Naive thymus-derived CD4-positive, alpha-beta T cell (primary cell): ENCODE measurements around the gene MTX1. TPM values are rescaled to one million over a fixed set of nuclear protein-coding genes. Genes with fewer than 3 reads are reported as not detected.

Experiments used
- ATAC-seq: fragments of 150-1000 bp; cut with Tn5 transposase; 2 replicates; pipeline ENCODE4 v1.10.0; 2021; ENCODE audit warnings: mild to moderate bottlenecking, moderate library complexity
- CTCF ChIA-PET: fragments of 350-600 bp; sonication (Branson Sonifier 250); formaldehyde crosslinking; loops from one replicate; lab custom pipeline; 2021; ENCODE audit warnings: antibody characterized with exemption; lab: Charles Lee
- POLR2A ChIA-PET: fragments of 350-600 bp; sonication (Branson Sonifier 250); formaldehyde crosslinking; loops from one replicate; lab custom pipeline; 2021; ENCODE audit warnings: antibody characterized with exemption, inconsistent platforms; lab: Charles Lee
- DNase-seq, 9 donors: peaks; one replicate each; pipeline versions ENCODE4 v3.0.0 to v3.0.0-alpha.2; 2020 to 2022; ENCODE audit warnings: mixed read lengths in 1 of 9
- H3K27ac ChIP-seq: one replicate; pipeline ENCODE4 v1.7.0; 2013; ENCODE audit warnings: mild to moderate bottlenecking, low read depth, low read length, moderate library complexity
- H3K27me3 ChIP-seq, 2 donors: one replicate each; pipeline ENCODE4 v1.7.0; 2013; ENCODE audit warnings: low read length in 2 of 2, mild to moderate bottlenecking in 2 of 2, moderate library complexity in 2 of 2; ENCODE audit not compliant: control insufficient read depth in 2 of 2, insufficient read depth in 2 of 2
- H3K36me3 ChIP-seq, 3 experiments: 1 replicate in 2 of 3; 2 replicates in 1 of 3; pipeline ENCODE4 v1.7.0; 2013; ENCODE audit warnings: low read length in 3 of 3, mild to moderate bottlenecking in 3 of 3, moderate library complexity in 1 of 3; ENCODE audit not compliant: insufficient read depth in 3 of 3, control insufficient read depth in 2 of 3
- H3K4me1 ChIP-seq, 2 donors: one replicate each; pipeline ENCODE4 v1.7.0; 2013; ENCODE audit warnings: low read length in 2 of 2, mild to moderate bottlenecking in 2 of 2, moderate library complexity in 1 of 2; ENCODE audit not compliant: control insufficient read depth in 2 of 2, insufficient read depth in 2 of 2
- H3K4me3 ChIP-seq: 2 replicates; pipeline ENCODE4 v1.7.0; 2013; ENCODE audit warnings: mild to moderate bottlenecking, low read length
- H3K9me3 ChIP-seq, 3 experiments: 1 replicate in 2 of 3; 2 replicates in 1 of 3; pipeline ENCODE4 v1.7.0; 2013; ENCODE audit warnings: low read length in 3 of 3; ENCODE audit not compliant: control insufficient read depth in 2 of 3
- H3K27ac Mint-ChIP-seq, 9 donors: one replicate each; pipeline ENCODE4 v1.8.0; 2020 to 2022; ENCODE audit warnings: mixed read lengths in 9 of 9, mild to moderate bottlenecking in 8 of 9, moderate library complexity in 5 of 9, inconsistent platforms in 2 of 9
- H3K27me3 Mint-ChIP-seq, 5 donors: one replicate each; pipeline ENCODE4 v1.8.0; 2021 to 2022; ENCODE audit warnings: mixed read lengths in 5 of 5, mild to moderate bottlenecking in 1 of 5
- H3K36me3 Mint-ChIP-seq, 5 donors: one replicate each; pipeline ENCODE4 v1.8.0; 2020 to 2022; ENCODE audit warnings: mixed read lengths in 5 of 5, mild to moderate bottlenecking in 3 of 5, inconsistent platforms in 1 of 5
- H3K4me1 Mint-ChIP-seq, 7 donors: one replicate each; pipeline ENCODE4 v1.8.0; 2020 to 2022; ENCODE audit warnings: mixed read lengths in 7 of 7, mild to moderate bottlenecking in 3 of 7, inconsistent platforms in 1 of 7
- H3K4me3 Mint-ChIP-seq, 10 donors: one replicate each; pipeline ENCODE4 v1.8.0; 2020 to 2022; ENCODE audit warnings: mild to moderate bottlenecking in 10 of 10, mixed read lengths in 10 of 10, moderate library complexity in 6 of 10, inconsistent platforms in 2 of 10
- H3K9me3 Mint-ChIP-seq, 11 donors: one replicate each; pipeline ENCODE4 v1.8.0; 2020 to 2022; ENCODE audit warnings: mixed read lengths in 11 of 11, mild to moderate bottlenecking in 4 of 11, inconsistent platforms in 1 of 11, moderate library complexity in 1 of 11
- intact Hi-C, 2 donors: fragments of 100-400 bp; cut with micrococcal nuclease; formaldehyde crosslinking; loops; one replicate each; pipeline ENCODE4 v1.15.1; 2023
- polyA plus RNA-seq, 2 donors: library from polyadenylated mRNA; unstranded; fragments of 300-500 nt; fragmentation: Illumina TruSeq; gene quantifications; one replicate each; pipeline ENCODE4 v1.2.3, GENCODE V29; 2021
- total RNA-seq, 6 experiments: library from RNA in 5 of 6; stranded (reverse) in 5 of 6; gene quantifications; 1 replicate in 5 of 6; 2 replicates in 1 of 6; pipeline ENCODE4 v1.2.3 and lab custom pipeline; 2021 to 2026

MTX1 gene
- total and polyA plus RNA-seq, 7 experiments from 2014 or later = 19.5 to 49.9 (median 28.9) TPM

DNA sequence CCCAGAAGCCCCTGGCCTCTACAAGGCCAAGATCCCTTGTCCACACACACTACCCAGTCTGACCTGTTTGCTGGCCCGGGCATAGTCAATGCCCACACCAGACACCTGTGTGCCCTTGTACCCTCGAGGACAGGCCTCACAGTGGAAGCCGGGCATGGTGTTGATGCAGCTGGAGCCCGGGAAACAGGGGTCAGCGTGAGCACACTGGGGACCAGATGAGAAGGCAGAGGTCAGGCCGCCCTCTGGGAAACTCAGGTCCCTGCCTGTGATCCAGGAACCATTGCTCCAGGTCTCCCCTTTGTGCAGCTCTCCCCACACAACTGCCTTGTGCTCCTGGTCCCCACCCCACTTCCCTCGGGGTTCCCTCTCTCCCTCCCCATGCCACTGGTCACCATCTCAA lies 6.3 kb upstream of the MTX1 start:
- Mint-ChIP-seq H3K9me3 (no peaks in the 10 kb centered on the region), H3K27ac (no peak overlapping the region), H3K4me3 (no peak overlapping the region), H3K4me1 (peaks cover 5 to 9% (median 6%) of the 10 kb centered on the region in 7 donors), H3K27me3 (no peaks in the 10 kb centered on the region), H3K36me3 (peaks cover 0 to 5% (median 0%) of the 10 kb centered on the region in 5 donors)
- Histone ChIP-seq H3K27me3 (no peaks in the 10 kb centered on the region), H3K4me3 (no peak overlapping the region), H3K9me3 (no peaks in the 10 kb centered on the region), H3K36me3 (no peaks in the 10 kb centered on the region), H3K4me1 (peaks cover 3 to 4% of the 10 kb centered on the region in 2 donors), H3K27ac (no peak overlapping the region)
- ChIA-PET POLR2A (interaction anchor here (1.6 kb wide), 1 partner anchor 8 kb away, joined by 7 read pairs; no protein-coding TSS in a partner anchor), CTCF (interaction anchor here (1.5 kb wide), 1 partner anchor 25 kb away, joined by 6 read pairs; no protein-coding TSS in a partner anchor)
- intact Hi-C loops = no loop called here
- ATAC-seq (no peak), DNase-seq (no peak)

DNA sequence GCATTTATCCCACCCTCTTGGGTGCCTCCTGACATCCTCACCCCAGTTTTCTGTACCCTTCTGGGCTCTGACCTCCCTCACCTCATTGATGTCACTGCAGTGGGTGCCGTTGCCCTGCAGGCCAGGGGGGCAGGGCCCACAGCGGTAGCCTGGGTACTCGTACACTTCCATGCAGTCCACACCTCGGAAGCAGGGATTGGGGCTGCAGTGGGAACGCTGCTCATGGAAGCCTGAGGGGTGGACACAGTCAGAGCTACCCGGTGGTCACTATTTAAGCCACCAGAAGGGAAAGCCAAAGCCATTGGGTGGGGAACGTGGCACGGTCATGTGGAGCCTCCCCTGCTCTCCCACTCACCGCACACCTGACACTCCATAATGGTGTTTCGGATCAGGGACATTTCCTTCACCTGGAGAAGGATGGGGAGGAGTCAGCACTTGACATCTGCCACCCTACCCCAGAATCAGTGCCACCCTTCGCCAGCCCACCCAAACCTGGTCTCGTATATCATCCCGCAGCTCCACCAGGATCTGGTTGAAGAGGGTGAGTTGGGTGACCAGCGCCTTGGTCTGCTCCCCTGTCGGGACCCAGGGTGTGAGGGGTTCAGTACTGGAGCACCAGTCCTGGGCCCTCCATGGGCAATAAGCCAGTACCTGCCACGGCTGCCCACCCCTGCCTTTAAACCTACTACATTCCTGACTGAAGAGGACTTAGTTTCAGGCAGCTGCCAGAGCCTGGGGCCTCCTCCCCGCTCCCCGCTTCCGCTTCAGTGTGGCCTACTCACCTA lies 5.6 kb upstream of the MTX1 start:
- ChIA-PET CTCF (interaction anchor here (1.5 kb wide), 1 partner anchor 24 kb away, joined by 6 read pairs; no protein-coding TSS in a partner anchor), POLR2A (interaction anchor here (1.3 to 1.6 kb wide), 2 partner anchors 9 to 26 kb away, joined by 4 to 7 read pairs; no protein-coding TSS in a partner anchor)
- no peak overlapping the region for H3K27ac ChIP-seq
- H3K4me1 ChIP-seq = peaks cover 10% of the 10 kb centered on the region in 2 donors
- no peaks in the 10 kb centered on the region for H3K9me3 ChIP-seq
- no peaks in the 10 kb centered on the region for H3K9me3 Mint-ChIP-seq
- ATAC-seq = no peak
- H3K27me3 ChIP-seq = no peaks in the 10 kb centered on the region
- H3K36me3 Mint-ChIP-seq = peaks cover 0 to 5% (median 0%) of the 10 kb centered on the region in 5 donors
- intact Hi-C loops = no loop called here
- H3K27ac Mint-ChIP-seq = no peak overlapping the region
- no peak overlapping the region for H3K4me3 ChIP-seq
- H3K27me3 Mint-ChIP-seq = no peaks in the 10 kb centered on the region
- DNase-seq = no peak
- no peaks in the 10 kb centered on the region for H3K36me3 ChIP-seq
- H3K4me1 Mint-ChIP-seq = peaks cover 10 to 16% (median 12%) of the 10 kb centered on the region in 7 donors
- no peak overlapping the region for H3K4me3 Mint-ChIP-seq

DNA sequence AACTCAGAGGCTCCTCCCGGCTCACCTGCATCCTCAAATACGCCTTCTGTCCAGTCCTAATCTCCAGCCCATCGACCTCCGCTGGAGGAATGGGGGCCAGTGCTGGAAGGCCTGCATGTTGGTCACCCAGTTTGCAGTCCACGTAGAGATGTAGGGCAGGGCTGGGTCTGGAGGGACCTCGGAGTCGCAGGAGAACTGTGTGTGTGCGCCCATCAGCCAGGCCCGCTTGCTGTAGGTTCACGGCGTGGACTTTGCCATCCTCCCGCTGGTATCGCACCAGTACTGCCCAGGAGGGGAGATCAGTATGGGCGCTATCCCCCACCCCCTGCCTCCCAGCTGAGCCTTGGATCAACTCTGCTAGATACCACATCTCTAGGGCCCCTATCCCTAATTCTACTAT lies 3.5 kb upstream of the MTX1 start:
- intact Hi-C loops = loop anchor here in 1 of 2 donors (5.0 kb wide), 1 partner anchor 52 kb away; the partner anchor contains the start of gene ENTREP3
- Histone ChIP-seq H3K4me3 (no peak overlapping the region), H3K27ac (no peak overlapping the region), H3K27me3 (no peaks in the 10 kb centered on the region), H3K4me1 (peaks cover 20 to 21% of the 10 kb centered on the region in 2 donors), H3K36me3 (peaks cover 0 to 7% (median 0%) of the 10 kb centered on the region in 3 experiments), H3K9me3 (no peaks in the 10 kb centered on the region)
- DNase-seq (no peak), ATAC-seq (no peak)
- Mint-ChIP-seq H3K4me1 (peaks cover 19 to 27% (median 23%) of the 10 kb centered on the region in 7 donors), H3K9me3 (no peaks in the 10 kb centered on the region), H3K27me3 (no peaks in the 10 kb centered on the region), H3K27ac (no peak overlapping the region), H3K36me3 (peaks cover 0 to 2% (median 0%) of the 10 kb centered on the region in 5 donors), H3K4me3 (no peak overlapping the region)
- ChIA-PET POLR2A (interaction anchor here (0.7 to 5.3 kb wide), 3 partner anchors 21 to 251 kb away, joined by 3 to 63 read pairs (median 3); no protein-coding TSS in a partner anchor), CTCF (interaction anchor here (1.1 to 7.4 kb wide), 4 partner anchors 12 to 143 kb away, joined by 3 to 86 read pairs (median 6); no protein-coding TSS in a partner anchor)

GRCh38 chr1:155205969-155206593 lies 2.4 kb upstream of the MTX1 start:
- ChIA-PET CTCF (interaction anchor here (0.6 to 7.4 kb wide), 5 partner anchors 19 to 144 kb away, joined by 3 to 86 read pairs (median 4); no protein-coding TSS in a partner anchor), POLR2A (interaction anchor here (1.2 to 5.3 kb wide), 4 partner anchors 13 to 39 kb away, joined by 3 to 63 read pairs (median 7); a partner anchor contains a TSS)
- Histone ChIP-seq H3K4me1 (peaks cover 20 to 21% of the 10 kb centered on the region in 2 donors), H3K4me3 (no peak overlapping the region), H3K36me3 (peaks cover 0 to 14% (median 0%) of the 10 kb centered on the region in 3 experiments), H3K9me3 (no peaks in the 10 kb centered on the region), H3K27ac (no peak overlapping the region), H3K27me3 (no peaks in the 10 kb centered on the region)
- no peak overlapping the region for H3K27ac Mint-ChIP-seq
- no peak for ATAC-seq
- H3K36me3 Mint-ChIP-seq = peaks cover 0 to 3% (median 0%) of the 10 kb centered on the region in 5 donors
- no peaks in the 10 kb centered on the region for H3K9me3 Mint-ChIP-seq
- intact Hi-C loops = loop anchor here in 1 of 2 donors (1.0 to 5.0 kb wide), 3 partner anchors 30 to 393 kb away; partner anchors contain the start of gene ENTREP3
- H3K4me1 Mint-ChIP-seq = peaks cover 19 to 30% (median 27%) of the 10 kb centered on the region in 7 donors
- H3K27me3 Mint-ChIP-seq = no peaks in the 10 kb centered on the region
- peak overlapping the region in 1 of 10 donors; percentile 7 for H3K4me3 Mint-ChIP-seq
- DNase-seq = no peak

DNA sequence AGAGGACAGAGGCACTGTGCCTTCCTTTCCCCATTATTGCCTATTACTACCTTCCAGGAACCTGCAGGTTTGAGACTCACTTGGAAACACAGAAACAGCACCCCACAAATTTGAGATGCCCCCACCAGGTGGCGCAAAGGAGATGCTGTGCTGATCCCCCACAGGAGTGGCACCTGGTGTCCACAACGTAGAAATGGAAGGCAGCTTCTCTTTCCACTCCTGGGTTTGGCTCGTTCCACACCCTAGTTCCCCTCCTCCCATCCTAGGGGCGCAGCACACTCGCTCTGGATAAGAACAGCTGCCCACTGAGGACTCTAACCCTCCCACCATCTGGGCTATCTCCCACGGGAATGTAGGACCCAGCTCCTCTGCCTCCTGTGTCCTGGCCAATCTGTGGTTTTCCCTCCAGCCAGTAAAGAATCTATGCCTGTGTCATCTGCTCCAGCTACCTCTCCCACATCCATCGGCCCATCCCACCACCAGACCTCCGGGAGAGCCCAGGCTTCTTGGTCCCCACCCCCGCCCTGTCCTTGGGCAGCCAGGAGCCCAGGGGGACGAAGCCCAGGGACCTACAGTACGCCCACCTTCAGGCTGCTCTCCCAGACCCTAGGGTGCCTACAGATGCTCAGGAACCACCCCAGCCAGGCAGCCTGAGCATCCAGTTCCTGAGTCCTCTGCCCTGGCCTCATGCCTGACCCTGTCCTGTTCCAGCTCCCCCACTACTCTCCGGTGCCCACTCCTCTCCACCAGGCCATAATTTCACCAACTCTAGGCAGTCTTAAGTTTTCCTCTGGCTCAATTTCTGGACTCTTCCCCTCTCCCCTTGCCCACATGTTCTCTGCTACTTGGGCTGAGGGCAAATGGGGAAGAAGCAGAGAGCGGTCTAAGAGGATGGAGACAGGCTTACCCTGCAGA lies 1.3 kb upstream of the MTX1 start:
- Mint-ChIP-seq H3K27me3 (no peaks in the 10 kb centered on the region), H3K4me3 (peak overlapping the region; percentile 26 to 80 (median 65)), H3K9me3 (peaks cover 0 to 1% (median 0%) of the 10 kb centered on the region in 11 donors), H3K36me3 (peaks cover 0 to 4% (median 0%) of the 10 kb centered on the region in 5 donors), H3K27ac (peak overlapping the region; percentile 81 to 96 (median 92)), H3K4me1 (peaks cover 19 to 30% (median 27%) of the 10 kb centered on the region in 7 donors)
- H3K4me1 ChIP-seq = peaks cover 20 to 21% of the 10 kb centered on the region in 2 donors
- H3K36me3 ChIP-seq = peaks cover 0 to 18% (median 0%) of the 10 kb centered on the region in 3 experiments
- no peaks in the 10 kb centered on the region for H3K27me3 ChIP-seq
- ATAC-seq = peak; percentile 49
- intact Hi-C loops = loop anchor here (1.0 to 5.0 kb wide), 7 partner anchors 19 to 392 kb away; partner anchors contain the start of gene ENTREP3 (in 1 of the 2)
- ChIA-PET CTCF (interaction anchor here (0.7 to 7.4 kb wide), 15 partner anchors 9 to 386 kb away, joined by 3 to 86 read pairs (median 5); partner anchors contain the start of gene KRTCAP2), POLR2A (interaction anchor here (0.6 to 5.3 kb wide), 12 partner anchors 11 to 66 kb away, joined by 3 to 63 read pairs (median 4); partner anchors contain the start of gene CLK2)
- DNase-seq = peak; percentile 81 to 92 (median 88)
- no peak overlapping the region for H3K4me3 ChIP-seq
- no peaks in the 10 kb centered on the region for H3K9me3 ChIP-seq
- H3K27ac ChIP-seq = peak overlapping the region; percentile 100
